Measurements from ENCODE around the gene RAB27B.

Gene RAB27B

DNA sequence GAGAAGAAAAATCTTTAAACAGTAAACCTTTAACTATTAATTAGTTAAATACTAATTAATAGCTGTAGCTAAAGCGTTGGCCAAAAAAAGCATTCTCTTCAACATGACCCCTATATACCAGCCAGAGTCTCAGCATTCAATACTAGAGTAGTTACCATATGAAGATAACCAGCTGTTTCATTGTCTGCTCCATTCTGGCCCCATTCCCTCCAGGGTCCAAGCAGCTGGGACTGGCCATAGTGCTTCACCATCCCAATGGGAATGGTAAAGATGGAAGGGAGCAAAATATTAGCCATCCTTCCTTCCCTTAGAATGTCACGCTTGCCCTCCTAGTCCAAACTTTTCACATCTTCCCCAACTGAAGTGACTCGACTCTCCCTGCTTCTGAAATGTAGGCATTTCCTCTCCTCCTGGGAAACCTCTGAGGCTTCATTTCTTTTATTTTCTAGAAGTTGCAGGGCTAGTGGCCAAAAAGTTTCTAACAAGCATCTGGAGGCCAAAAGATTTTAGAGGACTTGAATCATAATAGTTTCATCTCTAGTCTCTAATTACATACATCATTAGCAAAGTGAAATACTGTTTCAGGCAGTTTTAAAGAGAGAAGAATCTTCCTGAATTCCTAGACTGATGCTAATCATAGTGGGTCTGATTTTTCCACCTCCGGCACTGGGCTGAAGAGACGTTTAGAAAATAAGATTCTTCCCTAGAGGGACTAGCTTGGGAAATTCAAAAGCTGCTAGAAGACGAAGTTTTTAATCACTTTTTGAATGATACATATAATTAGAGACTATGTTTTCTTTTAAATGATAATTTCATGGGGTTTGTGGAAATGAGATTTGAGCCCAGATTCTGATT lies 78.3 kb downstream of the RAB27B start:
- no peak for DNase-seq (ENCODE audit: extremely low read depth in 1 of 2, low read depth in 1 of 2)

GRCh38 chr18:54909538-54909937 lies 81.3 kb downstream of the RAB27B start:
- DNase-seq (ENCODE audit: extremely low read depth in 1 of 2, low read depth in 1 of 2), result no peak

DNA sequence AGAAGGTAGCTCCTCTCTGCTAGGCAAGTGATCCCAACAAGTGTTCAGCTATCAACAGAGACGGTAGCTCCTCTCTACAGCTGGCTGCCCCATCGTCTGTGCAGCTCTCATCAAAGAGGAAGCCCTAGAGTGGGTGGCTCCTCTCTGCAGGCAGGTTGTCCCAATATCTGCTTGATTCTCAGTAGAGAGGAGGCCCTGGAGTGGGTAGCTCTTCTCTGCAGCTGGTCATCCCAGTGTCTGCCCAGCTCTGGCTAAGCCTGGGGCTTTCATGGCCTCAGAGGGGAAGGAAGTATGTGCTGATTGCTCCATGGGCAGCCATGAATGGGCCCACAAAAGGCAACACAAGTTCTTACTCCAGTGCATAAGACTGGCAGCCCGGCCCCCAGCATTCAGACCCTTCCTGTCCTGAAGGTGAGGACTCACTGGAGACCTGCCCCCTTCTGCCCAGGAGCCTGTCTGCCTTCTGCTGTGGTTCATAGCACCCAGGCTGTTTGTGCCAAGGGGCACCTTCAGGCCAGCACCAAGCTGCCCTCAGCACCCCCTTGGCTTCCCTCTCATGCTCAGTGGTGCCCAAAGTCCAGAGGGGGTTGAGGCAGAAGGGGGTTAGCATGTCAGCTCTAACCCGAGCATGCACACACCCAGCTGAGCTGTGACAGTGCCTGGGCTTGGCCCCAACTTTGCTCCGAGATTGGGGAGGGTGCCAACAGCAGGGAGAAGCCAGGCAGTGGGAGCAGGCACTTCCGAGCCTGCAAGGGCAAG lies 82.1 kb downstream of the RAB27B start:
- no peak for DNase-seq (ENCODE audit: extremely low read depth in 1 of 2, low read depth in 1 of 2)

- DNase-seq (ENCODE audit: extremely low read depth in 1 of 2, low read depth in 1 of 2), result no peak
Measured at GRCh38 chr18:54911551-54911950, 83.3 kb downstream of the RAB27B start.

GRCh38 chr18:54914816-54915215 lies 86.5 kb downstream of the RAB27B start:
- no peak for DNase-seq (ENCODE audit: extremely low read depth in 1 of 2, low read depth in 1 of 2)

DNA sequence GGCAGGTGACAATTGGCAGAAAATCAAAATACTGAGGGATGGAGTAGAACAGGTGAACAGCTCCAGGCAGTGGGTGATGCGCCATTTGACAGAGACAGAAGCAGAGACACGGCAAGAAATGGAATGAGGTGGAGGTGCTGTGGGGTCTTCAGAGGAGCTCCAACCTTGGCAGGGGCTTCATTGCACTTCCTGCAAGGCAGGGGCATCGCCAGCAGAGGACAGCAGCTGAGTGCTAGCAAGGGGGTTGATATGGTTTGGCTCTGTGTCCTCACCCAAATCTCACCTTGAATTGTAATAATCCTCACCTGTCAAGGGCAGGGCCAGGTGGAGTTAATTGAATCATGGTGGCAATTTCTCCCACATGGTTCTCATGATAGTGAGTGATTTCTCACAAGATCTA lies 88.2 kb downstream of the RAB27B start:
- DNase-seq (ENCODE audit: extremely low read depth in 1 of 2, low read depth in 1 of 2), result no peak

- DNase-seq (ENCODE audit: extremely low read depth in 1 of 2, low read depth in 1 of 2), result no peak
Measured at GRCh38 chr18:54918060-54918459, 89.8 kb downstream of the RAB27B start.

GRCh38 chr18:54919412-54919811 lies 91.1 kb downstream of the RAB27B start:
- DNase-seq (ENCODE audit: extremely low read depth in 1 of 2, low read depth in 1 of 2), result no peak

DNA sequence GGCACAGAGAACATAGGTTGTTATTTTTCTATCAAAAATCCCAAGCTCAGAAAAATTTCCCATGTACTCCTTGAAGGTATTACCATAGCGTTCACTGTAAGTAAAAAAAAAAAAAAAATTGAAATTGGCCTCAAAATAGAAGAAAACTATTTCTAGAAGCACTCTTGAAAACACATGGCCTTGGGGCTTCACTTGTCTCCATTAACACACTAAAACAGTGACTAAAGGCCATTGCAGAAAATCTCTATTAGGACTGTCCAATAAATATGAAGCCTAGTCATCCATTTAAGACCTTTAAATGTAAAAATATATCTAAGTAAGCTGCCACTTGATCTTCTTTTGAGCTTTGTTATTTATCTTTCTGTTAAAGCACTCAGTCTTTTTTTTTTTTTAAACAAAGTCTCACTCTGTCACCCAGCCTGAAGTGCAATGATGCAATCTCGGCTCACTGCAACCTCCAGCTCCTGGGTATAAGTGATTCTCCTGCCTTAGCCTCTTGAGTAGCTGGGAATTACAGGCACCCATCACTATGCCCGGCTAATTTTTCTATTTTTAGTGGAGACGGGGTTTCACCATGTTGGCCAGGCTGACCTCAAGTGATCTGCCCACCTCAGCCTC lies 95.2 kb downstream of the RAB27B start:
- DNase-seq (ENCODE audit: extremely low read depth in 1 of 2, low read depth in 1 of 2), result no peak

GRCh38 chr18:54924948-54925347 lies 96.7 kb downstream of the RAB27B start:
- no peak for DNase-seq (ENCODE audit: extremely low read depth in 1 of 2, low read depth in 1 of 2)

DNA sequence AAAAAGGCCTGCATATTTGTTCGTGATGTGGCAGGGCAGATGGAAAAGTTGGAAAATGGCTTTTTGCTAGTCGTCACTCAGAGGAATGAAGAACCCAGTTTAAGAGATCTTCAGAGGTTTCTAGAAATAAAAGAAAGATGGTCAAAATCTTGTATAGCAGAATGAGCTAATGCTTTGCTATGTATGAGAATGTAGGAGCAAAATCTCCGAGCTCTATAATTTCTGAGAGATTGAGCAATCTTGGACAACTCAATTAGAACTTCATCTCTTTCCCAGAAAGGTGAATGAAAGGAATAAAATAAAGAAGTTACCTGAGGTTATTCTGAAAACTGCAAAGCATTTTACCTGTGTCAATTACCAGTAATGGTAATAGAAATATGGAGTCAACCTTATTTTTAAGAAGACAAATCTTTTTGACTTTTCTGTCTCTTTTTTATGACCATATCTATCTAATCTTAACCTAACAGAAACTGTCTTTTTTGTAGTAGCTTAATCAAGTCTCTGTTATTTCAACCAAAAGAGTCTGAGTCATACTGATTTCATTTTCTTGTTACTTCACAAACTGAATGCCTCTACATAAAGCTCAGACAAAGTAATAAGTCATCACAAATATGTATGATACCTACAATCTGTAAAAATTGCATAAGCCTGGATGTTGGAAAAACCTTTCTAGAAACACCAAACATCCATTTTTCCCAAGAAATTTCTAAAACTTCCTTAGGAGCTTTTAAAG lies 98.5 kb downstream of the RAB27B start:
- no peak for DNase-seq (ENCODE audit: extremely low read depth in 1 of 2, low read depth in 1 of 2)

GRCh38 chr18:54928236-54928635 lies 100.0 kb downstream of the RAB27B start:
- no peak for DNase-seq (ENCODE audit: extremely low read depth in 1 of 2, low read depth in 1 of 2)

GRCh38 chr18:54931152-54931551 lies 102.9 kb downstream of the RAB27B start:
- no peak for DNase-seq (ENCODE audit: extremely low read depth in 1 of 2, low read depth in 1 of 2)

DNA sequence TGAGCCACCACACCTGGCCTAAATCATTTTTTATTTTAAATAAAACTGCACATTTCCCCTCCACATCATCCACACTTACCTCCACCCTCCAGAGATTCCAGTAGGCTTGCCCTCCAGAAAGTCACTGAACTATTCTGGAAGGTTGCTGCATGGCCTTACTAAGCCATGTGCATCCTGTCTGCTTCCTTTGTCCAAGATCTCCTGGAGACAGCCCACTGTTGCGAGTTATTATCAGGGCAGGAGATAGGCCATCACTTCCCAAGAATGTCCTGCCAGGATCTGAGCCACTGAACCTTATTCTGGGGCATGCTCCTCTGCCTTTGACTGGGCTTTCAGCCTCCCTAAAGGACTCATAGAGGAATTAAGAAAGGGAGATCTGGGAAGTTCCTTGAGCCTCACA lies 104.2 kb downstream of the RAB27B start:
- no peak for DNase-seq (ENCODE audit: extremely low read depth in 1 of 2, low read depth in 1 of 2)

GRCh38 chr18:54938506-54938905 lies 110.2 kb downstream of the RAB27B start:
- DNase-seq (ENCODE audit: extremely low read depth in 1 of 2, low read depth in 1 of 2), result no peak

- no peak for DNase-seq (ENCODE audit: extremely low read depth in 1 of 2, low read depth in 1 of 2)
Measured at GRCh38 chr18:54939361-54939917, 111.2 kb downstream of the RAB27B start.

DNA sequence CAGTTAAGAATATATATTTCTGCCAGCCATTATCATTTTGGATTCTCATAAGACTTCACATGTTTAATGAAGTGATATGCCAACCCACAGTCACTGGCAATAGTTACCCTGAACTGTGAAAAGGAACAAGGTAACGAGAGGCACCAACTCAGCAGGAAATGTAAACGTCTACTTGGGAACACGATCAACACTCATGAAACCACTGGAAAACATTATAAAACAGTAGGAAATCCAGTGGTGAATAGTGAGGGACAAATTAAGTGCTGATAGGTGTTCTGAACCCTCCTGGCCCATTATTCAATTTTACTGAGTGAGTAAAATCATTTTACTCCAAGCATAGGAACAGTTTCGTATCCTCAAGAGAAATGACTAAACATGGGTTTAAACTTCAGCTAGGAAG lies 113.9 kb downstream of the RAB27B start:
- no peak for DNase-seq (ENCODE audit: extremely low read depth in 1 of 2, low read depth in 1 of 2)

DNA sequence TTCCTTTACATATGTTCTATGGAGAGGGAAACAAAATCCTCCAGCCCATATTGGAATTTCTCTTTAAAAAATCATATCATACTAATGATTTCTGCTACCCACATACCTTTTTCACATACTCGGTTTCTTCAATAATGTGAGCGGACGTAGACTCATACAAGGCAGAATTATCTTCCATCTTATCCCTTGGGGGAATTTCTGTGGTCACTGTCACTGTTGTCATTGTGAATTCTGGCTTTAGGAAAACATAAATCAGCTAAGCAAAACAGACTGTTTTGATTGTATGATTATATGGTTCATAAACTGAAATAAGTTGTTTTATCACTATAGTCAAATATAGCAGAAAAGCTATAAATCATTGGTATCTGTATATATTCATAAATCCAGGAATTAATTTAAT lies 114.3 kb downstream of the RAB27B start:
- no peak for DNase-seq (ENCODE audit: extremely low read depth in 1 of 2, low read depth in 1 of 2)

All from stimulated activated CD8-positive, alpha-beta memory T cell treated with anti-CD3 and anti-CD28 coated beads, Interleukin-7, amount 100 ng/mL, for 48 hours (primary cell).